CD4-positive, alpha-beta T cell (primary cell): ENCODE results near the gene EPRS1. TPM values are rescaled to one million over a fixed set of nuclear protein-coding genes. Genes with fewer than 3 reads are reported as not detected.

Experiments used
- ATAC-seq: fragments of 200-7000 bp; cut with Tn5 transposase; one replicate; pipeline ENCODE4 v1.10.0; 2022; ENCODE audit warnings: mild to moderate bottlenecking; ENCODE audit not compliant: poor library complexity
- CTCF ChIA-PET: fragments of 350-600 bp; sonication (Branson Sonifier 250); formaldehyde crosslinking; loops from one replicate; lab custom pipeline; 2021; ENCODE audit warnings: antibody characterized with exemption, inconsistent platforms; lab: Charles Lee
- POLR2A ChIA-PET: fragments of 350-600 bp; sonication (Branson Sonifier 250); formaldehyde crosslinking; loops from one replicate; lab custom pipeline; 2021; ENCODE audit warnings: antibody characterized with exemption, inconsistent platforms; lab: Charles Lee
- DNase-seq, 14 experiments: peaks; one replicate each; pipeline ENCODE4 v3.0.0-alpha.2; 2013 to 2020; ENCODE audit warnings: mixed read lengths in 2 of 14
- H3K27ac ChIP-seq, 2 donors: one replicate each; pipeline versions ENCODE4 v1.5.1 to v1.7.0; 2013; ENCODE audit warnings: low read length in 2 of 2, low read depth in 1 of 2, mild to moderate bottlenecking in 1 of 2
- H3K27me3 ChIP-seq, 2 experiments: 1 replicate in 1 of 2; 2 replicates in 1 of 2; pipeline versions ENCODE4 v1.6.1 to v1.7.0; 2013; ENCODE audit warnings: low read length in 2 of 2, control low read depth in 1 of 2, mild to moderate bottlenecking in 1 of 2, moderate library complexity in 1 of 2; ENCODE audit not compliant: insufficient read depth in 2 of 2, control insufficient read depth in 1 of 2
- H3K36me3 ChIP-seq: one replicate; pipeline ENCODE4 v1.6.1; 2013; ENCODE audit warnings: low read length, control low read depth; ENCODE audit not compliant: insufficient read depth
- H3K4me1 ChIP-seq: one replicate; pipeline ENCODE4 v1.6.1; 2013; ENCODE audit warnings: low read length, control low read depth; ENCODE audit not compliant: insufficient read depth
- H3K4me3 ChIP-seq: one replicate; pipeline ENCODE4 v1.5.1; 2013; ENCODE audit warnings: mild to moderate bottlenecking, low read length, moderate library complexity
- H3K9me3 ChIP-seq, 2 experiments: 1 replicate in 1 of 2; 2 replicates in 1 of 2; pipeline versions ENCODE4 v1.6.1 to v1.7.0; 2013; ENCODE audit warnings: low read length in 2 of 2, mild to moderate bottlenecking in 2 of 2, control low read depth in 1 of 2, moderate library complexity in 1 of 2; ENCODE audit not compliant: control insufficient read depth in 1 of 2, insufficient read depth in 1 of 2
- H3K27ac Mint-ChIP-seq: one replicate; pipeline ENCODE4 v1.8.0; 2020; ENCODE audit warnings: mixed read lengths
- H3K27me3 Mint-ChIP-seq: one replicate; pipeline ENCODE4 v1.8.0; 2021; ENCODE audit warnings: mixed read lengths
- H3K36me3 Mint-ChIP-seq: one replicate; pipeline ENCODE4 v1.8.0; 2021; ENCODE audit warnings: low read depth, mixed read lengths
- H3K4me1 Mint-ChIP-seq: one replicate; pipeline ENCODE4 v1.8.0; 2021; ENCODE audit warnings: low read depth, mixed read lengths
- H3K4me3 Mint-ChIP-seq: one replicate; pipeline ENCODE4 v1.8.0; 2020; ENCODE audit warnings: mild to moderate bottlenecking, mixed read lengths
- H3K9me3 Mint-ChIP-seq: one replicate; pipeline ENCODE4 v1.8.0; 2020; ENCODE audit warnings: mixed read lengths
- intact Hi-C, 2 experiments: fragments of 100-400 bp; cut with DNase I in 1 of 2; cut with micrococcal nuclease in 1 of 2; formaldehyde crosslinking; loops; one replicate each; pipeline versions ENCODE4 v1.15.1 to v1.9.0; 2023 to 2025; cut with DNase I, micrococcal nuclease
- total RNA-seq, 174 experiments: library from RNA in 2 of 174; stranded (reverse) in 2 of 174; gene quantifications; one replicate each; pipeline ENCODE4 v1.2.3 and lab custom pipeline; 2021 to 2026
- TF ChIP-seq, protein P1 (sequence below): fragments of 200-600 bp; IDR thresholded peaks from one replicate; pipeline ENCODE4 v1.8.0; 2022; ENCODE audit warnings: antibody characterized with exemption, mild to moderate bottlenecking

The EPRS1 gene
- total RNA-seq, 2 experiments from 2014 or later: 37.4 to 39.6 TPM

- POLR2A ChIA-PET: interaction anchor here (2.0 kb wide), 1 partner anchor 12 kb away, joined by 7 read pairs; the partner anchor contains the start of gene BPNT1
- no peaks in the 10 kb centered on the region for H3K27me3 Mint-ChIP-seq
- Histone ChIP-seq H3K9me3 (no peaks in the 10 kb centered on the region), H3K27ac (no peak overlapping the region), H3K27me3 (no peaks in the 10 kb centered on the region), H3K36me3 (peaks cover 16% of the 10 kb centered on the region), H3K4me1 (no peaks in the 10 kb centered on the region), H3K4me3 (no peak overlapping the region)
- H3K4me1 Mint-ChIP-seq: no peaks in the 10 kb centered on the region
- no peak overlapping the region for H3K27ac Mint-ChIP-seq
- H3K4me3 Mint-ChIP-seq: no peak overlapping the region
- peaks cover 70% of the 10 kb centered on the region for H3K36me3 Mint-ChIP-seq
- DNase-seq: no peak
- no peaks in the 10 kb centered on the region for H3K9me3 Mint-ChIP-seq
- intact Hi-C loops: no loop called here
- no peak for ATAC-seq
- CTCF ChIA-PET: interaction anchor here (1.1 to 2.1 kb wide), 2 partner anchors 10 to 22 kb away, joined by 3 to 4 read pairs; no protein-coding TSS in a partner anchor
- TF ChIP-seq, protein P1, sequence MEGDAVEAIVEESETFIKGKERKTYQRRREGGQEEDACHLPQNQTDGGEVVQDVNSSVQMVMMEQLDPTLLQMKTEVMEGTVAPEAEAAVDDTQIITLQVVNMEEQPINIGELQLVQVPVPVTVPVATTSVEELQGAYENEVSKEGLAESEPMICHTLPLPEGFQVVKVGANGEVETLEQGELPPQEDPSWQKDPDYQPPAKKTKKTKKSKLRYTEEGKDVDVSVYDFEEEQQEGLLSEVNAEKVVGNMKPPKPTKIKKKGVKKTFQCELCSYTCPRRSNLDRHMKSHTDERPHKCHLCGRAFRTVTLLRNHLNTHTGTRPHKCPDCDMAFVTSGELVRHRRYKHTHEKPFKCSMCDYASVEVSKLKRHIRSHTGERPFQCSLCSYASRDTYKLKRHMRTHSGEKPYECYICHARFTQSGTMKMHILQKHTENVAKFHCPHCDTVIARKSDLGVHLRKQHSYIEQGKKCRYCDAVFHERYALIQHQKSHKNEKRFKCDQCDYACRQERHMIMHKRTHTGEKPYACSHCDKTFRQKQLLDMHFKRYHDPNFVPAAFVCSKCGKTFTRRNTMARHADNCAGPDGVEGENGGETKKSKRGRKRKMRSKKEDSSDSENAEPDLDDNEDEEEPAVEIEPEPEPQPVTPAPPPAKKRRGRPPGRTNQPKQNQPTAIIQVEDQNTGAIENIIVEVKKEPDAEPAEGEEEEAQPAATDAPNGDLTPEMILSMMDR: no peak
Observed at GRCh38 chr1:220077887-220078286, 31.6 kb upstream of the EPRS1 start.

DNA sequence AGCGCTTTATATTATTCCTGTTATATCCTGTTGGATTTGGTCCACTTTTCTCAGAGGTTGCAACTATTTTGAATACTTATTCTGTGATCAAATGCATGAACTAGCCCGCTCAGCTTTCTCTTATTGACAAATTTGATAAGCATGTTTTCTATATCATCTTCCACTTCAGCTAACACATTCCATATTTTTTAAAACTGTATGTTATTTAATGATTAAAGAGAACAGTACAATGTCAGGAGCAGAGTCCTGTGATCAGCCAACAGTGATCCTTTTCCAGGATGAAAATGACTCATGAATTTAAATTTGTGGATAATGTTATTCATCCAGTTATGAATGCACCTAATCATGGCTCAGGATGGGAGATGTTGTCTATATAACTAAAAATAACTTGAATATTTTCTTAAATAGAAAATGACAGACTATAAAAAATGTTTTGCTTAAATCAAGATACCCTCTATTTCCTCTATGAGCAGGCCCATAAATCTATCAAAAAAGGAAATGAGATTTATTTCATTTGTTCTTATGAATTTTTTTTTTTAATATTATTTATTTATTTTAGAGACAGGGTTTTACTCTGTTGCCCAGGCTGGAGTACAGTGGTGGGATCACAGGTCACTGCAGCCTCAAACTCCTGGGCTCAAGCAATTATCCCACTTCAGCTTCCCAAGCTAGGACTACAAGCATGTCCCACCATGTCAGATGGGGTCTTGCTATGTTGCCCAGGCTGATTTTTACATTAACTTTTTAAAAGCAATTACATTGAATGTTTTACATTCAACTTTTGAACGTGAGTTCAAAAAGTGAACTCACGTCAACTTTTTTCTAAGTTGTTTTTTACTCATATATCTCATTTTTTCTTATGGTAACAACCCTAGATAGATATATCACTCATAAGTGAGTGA, 30.8 kb upstream of the EPRS1 start:
- CTCF ChIA-PET: interaction anchor here (1.1 to 2.1 kb wide), 2 partner anchors 10 to 22 kb away, joined by 3 to 4 read pairs; no protein-coding TSS in a partner anchor
- TF ChIP-seq, protein P1: no peak
- H3K9me3 ChIP-seq: no peaks in the 10 kb centered on the region

GRCh38 chr1:220067269-220068204, 21.2 kb upstream of the EPRS1 start:
- Mint-ChIP-seq H3K9me3 (no peaks in the 10 kb centered on the region), H3K27ac (no peak overlapping the region), H3K27me3 (no peaks in the 10 kb centered on the region), H3K4me1 (no peaks in the 10 kb centered on the region), H3K4me3 (no peak overlapping the region), H3K36me3 (peaks cover 67% of the 10 kb centered on the region)
- no peaks in the 10 kb centered on the region for H3K4me1 ChIP-seq
- no peak overlapping the region for H3K27ac ChIP-seq
- ATAC-seq: no peak
- intact Hi-C loops: no loop called here
- no peaks in the 10 kb centered on the region for H3K27me3 ChIP-seq
- CTCF ChIA-PET: no interaction called here
- POLR2A ChIA-PET: interaction anchor here (0.7 kb wide), 1 partner anchor 24 kb away, joined by 3 read pairs; no protein-coding TSS in a partner anchor
- H3K9me3 ChIP-seq: no peaks in the 10 kb centered on the region
- TF ChIP-seq, protein P1: no peak
- H3K36me3 ChIP-seq: peaks cover 33% of the 10 kb centered on the region
- no peak for DNase-seq
- no peak overlapping the region for H3K4me3 ChIP-seq

More for the DNA sequence above, 30.8 kb upstream of the EPRS1 start:
- Histone ChIP-seq H3K36me3 (peaks cover 19% of the 10 kb centered on the region), H3K4me3 (no peak overlapping the region), H3K27ac (no peak overlapping the region), H3K27me3 (no peaks in the 10 kb centered on the region), H3K4me1 (no peaks in the 10 kb centered on the region)
- no peak overlapping the region for H3K4me3 Mint-ChIP-seq
- no peaks in the 10 kb centered on the region for H3K27me3 Mint-ChIP-seq
- intact Hi-C loops: no loop called here
- peaks cover 74% of the 10 kb centered on the region for H3K36me3 Mint-ChIP-seq
- H3K4me1 Mint-ChIP-seq: no peaks in the 10 kb centered on the region
- H3K27ac Mint-ChIP-seq: no peak overlapping the region
- no peaks in the 10 kb centered on the region for H3K9me3 Mint-ChIP-seq
- DNase-seq (no peak), ATAC-seq (no peak)
- POLR2A ChIA-PET: interaction anchor here (2.0 kb wide), 1 partner anchor 13 kb away, joined by 7 read pairs; the partner anchor contains the start of gene BPNT1
